ENCODE data around the gene DISP2.

The DISP2 gene

GRCh38 chr15:40392986-40393948 is 35.2 kb downstream of the DISP2 start:
- DNase-seq (ENCODE audit: low spot score) = no peak

- no peak for DNase-seq (ENCODE audit: low spot score)
Observed at GRCh38 chr15:40397688-40398412, 39.8 kb downstream of the DISP2 start.

- no peak for DNase-seq (ENCODE audit: low spot score)
Observed at GRCh38 chr15:40398413-40398873, 40.4 kb downstream of the DISP2 start.

- no peak for DNase-seq (ENCODE audit: low spot score)
Observed at GRCh38 chr15:40399370-40399769, 41.4 kb downstream of the DISP2 start.

GRCh38 chr15:40405501-40406381 is 47.7 kb downstream of the DISP2 start, which contains the start of gene IVD:
Gene IVD, plus strand, starts transcription at chr15:40405795. Its CDS starts 33 bp downstream, at chr15:40405828.
- peak; percentile 95 for DNase-seq (ENCODE audit: low spot score)

- no peak for DNase-seq (ENCODE audit: low spot score)
Observed at GRCh38 chr15:40407330-40407990, 49.4 kb downstream of the DISP2 start.

GRCh38 chr15:40409366-40409765 is 51.3 kb downstream of the DISP2 start:
- no peak for DNase-seq (ENCODE audit: low spot score)

DNA sequence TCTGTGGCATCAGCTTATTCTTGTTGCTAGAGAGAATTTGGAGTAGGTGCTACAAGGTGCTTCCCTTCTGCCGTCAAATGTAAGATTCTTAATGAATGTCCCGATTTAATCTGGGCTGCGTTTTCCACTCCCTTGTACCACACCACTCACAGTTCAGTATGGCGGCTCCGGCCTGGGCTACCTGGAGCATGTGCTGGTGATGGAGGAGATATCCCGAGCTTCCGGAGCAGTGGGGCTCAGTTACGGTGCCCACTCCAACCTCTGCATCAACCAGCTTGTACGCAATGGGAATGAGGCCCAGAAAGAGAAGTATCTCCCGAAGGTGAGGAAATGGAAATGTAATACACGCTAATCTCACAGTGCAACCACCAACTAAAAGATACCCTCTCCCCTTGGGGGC is 52.5 kb downstream of the DISP2 start:
- DNase-seq (ENCODE audit: low spot score) = no peak

GRCh38 chr15:40412095-40412759 is 54.2 kb downstream of the DISP2 start:
- DNase-seq (ENCODE audit: low spot score) = no peak

DNA sequence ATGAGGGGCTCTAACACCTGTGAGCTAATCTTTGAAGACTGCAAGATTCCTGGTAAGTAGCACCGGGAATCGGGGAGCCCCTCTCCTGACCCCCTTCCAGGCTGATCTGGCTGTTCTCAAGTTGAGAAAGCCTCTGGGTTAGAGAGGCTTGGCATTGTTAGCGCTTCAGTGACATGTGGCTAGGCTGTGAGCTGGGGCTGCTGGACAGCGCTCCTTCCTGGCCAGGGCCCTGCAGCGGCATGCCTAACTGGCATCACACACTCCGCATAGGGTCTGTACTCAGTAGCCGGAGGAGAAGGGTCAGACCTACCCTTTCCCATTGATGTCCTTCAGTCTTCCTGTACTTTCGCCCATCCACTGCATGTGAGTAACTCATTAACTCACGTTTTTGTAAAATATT is 55.0 kb downstream of the DISP2 start:
- no peak for DNase-seq (ENCODE audit: low spot score)

DNA sequence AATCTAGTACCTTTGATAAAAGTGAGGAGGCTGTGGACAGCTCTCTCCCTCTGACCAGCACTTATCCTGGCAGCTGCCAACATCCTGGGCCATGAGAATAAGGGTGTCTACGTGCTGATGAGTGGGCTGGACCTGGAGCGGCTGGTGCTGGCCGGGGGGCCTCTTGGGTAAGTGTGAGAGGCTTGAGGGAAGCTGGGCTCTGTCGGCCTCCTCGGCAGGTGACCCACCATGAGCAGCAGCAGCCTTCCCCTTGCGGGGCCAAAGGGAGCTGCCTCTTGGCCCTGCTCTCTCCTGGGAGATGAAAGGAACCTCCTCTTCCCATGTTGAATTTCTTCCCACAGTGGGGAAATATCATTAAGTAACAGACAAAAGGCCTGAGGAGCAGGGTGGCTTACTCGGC is 56.8 kb downstream of the DISP2 start:
- DNase-seq (ENCODE audit: low spot score) = no peak

DNA sequence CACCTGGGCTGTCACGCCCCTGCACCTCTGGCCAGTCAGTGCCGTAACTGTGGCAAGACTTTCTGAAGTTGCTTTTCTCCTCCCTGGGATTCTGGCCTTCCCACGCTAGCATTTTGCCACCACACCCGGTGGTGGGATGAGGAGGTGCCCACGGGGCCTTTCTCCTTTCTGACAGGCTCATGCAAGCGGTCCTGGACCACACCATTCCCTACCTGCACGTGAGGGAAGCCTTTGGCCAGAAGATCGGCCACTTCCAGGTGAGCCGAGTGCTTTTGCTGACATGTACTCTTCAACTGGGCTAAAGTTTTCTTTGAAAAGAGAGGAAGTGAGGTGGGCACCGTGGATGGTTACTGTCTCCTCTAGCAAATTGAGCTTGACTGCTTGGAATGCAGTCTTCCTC is 57.2 kb downstream of the DISP2 start:
- DNase-seq (ENCODE audit: low spot score) = no peak

DNA sequence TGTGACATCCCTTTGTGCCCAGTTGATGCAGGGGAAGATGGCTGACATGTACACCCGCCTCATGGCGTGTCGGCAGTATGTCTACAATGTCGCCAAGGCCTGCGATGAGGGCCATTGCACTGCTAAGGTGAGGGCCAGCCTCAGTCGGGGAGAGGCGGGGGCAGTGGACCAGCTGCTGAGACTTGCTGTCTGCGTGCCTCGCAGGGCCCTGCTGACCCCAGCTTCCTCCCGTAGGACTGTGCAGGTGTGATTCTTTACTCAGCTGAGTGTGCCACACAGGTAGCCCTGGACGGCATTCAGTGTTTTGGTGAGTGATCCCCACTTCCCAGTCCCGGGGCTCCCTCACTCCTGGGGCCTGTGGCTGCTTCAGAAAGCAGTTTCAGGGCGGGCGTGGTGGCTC is 58.0 kb downstream of the DISP2 start:
- no peak for DNase-seq (ENCODE audit: low spot score)

DNA sequence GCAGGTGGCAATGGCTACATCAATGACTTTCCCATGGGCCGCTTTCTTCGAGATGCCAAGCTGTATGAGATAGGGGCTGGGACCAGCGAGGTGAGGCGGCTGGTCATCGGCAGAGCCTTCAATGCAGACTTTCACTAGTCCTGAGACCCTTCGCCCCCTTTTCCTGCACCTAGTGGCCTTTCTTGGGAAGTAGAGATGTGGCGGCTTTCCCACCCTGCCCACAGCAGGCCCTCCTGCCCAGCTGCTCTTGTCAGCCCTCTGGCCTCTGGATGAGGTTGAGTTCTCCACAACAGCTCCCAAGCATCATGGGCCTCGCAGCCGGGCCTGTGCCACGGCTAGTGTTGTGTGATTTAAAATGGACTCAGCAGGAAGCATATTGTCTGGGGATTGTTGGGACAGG is 60.1 kb downstream of the DISP2 start:
- no peak for DNase-seq (ENCODE audit: low spot score)

DNA sequence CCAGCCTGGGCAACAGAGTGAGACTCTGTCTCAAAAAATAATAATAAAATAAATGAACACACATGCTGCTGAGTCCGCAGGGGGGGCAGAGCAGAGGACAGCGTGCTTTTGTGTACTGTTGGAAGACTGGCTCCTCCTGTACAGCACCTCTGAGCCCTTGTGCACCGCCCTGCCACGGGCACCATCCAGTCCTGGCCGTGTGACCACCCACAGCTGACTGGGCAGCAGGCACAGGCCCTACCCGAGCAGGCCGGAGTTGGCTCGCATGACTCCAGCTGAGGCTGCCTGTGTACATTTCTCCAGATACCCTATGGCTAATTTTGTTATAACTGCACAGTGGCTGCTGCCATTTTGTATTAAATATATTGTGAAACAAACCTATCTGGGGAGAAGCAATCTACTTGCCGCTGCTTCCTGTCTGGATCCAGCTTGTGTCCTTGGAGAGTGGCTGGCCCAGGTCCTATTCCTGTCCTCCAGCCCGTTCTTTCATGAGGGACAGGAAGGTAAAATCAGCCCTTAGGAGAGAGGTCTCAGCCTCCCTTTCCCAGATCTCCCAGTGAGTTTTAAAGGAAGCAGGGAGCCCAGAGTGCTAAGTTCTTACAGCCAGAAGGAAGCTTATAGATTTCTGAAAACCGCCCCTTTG is 62.2 kb downstream of the DISP2 start:
- DNase-seq (ENCODE audit: low spot score) = no peak

- DNase-seq (ENCODE audit: low spot score) = peak; percentile 69
Observed at GRCh38 chr15:40420793-40421192, 62.8 kb downstream of the DISP2 start.

DNA sequence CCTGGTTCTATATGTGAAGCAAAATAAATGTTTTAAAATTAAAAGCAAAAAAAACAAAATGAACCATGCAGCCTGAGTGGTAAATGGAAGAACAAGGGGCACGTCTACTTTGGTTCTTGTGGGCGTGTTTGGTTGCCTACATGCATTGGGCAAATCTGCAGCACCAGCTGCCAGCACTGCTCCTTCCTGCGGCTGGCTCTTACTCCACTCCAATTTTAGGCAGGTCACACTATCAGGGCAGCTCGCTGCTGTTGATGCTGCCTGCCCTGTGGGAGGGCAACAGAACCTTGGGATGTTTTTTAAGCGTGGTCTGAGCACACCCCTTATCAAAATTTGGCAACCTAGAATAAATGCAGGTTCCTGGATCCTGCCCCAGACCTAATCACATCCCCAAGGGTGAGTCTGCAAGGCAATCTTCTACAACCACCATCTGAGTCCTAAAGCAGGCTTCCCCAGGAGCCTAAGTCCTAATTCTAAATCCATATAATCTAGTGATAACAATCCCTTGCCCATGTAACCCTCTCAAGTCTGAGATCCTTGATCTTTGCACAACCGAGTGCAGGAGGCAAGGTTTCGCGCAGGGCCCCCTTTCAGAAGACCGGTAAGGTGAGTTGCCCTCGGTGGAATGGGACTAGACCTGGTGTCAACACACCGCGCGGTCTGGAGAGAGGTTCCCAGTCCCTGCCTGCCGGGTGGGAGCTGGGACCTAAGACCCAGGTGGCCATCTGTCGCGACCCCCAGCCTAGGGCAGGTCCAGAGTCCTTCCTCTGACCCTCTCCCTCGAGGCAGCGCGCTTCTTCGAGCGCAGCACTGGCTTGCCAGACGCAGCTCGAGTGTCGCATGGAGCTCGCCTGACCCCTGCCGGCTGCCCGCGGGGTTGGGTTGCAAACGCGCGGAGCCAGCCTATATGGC is 63.5 kb downstream of the DISP2 start:
- DNase-seq (ENCODE audit: low spot score) = peak; percentile 70

DNA sequence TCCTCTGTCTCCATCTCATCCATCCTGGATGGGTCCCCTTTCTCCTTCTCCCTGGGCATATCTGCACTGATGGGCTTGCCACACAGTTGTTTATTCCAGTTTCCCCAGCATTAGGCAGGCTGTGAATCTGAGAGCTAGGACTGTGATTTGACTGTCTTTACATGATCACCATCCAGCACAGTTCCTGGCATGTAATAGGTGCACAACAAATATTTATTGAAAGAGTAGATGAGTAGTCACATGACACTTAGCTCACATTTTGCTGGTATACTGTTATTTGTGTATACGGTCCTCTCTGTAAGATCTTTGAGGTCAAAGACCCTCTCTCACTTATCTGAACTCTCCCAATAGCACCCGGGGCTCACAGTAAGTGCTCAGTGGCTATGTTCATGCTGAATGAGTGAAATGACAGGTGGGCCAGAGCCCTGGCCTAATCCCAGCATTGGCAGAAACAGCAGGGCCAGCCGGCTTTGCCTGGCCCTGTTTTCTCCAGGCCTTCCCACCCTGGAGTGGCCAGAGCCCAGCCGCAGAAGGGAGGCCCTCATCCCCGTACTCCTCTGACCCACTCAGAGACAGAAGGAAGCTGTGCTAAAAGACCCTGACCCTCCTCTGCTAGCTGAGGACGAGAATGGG is 66.6 kb downstream of the DISP2 start:
- DNase-seq (ENCODE audit: low spot score) = no peak

DNA sequence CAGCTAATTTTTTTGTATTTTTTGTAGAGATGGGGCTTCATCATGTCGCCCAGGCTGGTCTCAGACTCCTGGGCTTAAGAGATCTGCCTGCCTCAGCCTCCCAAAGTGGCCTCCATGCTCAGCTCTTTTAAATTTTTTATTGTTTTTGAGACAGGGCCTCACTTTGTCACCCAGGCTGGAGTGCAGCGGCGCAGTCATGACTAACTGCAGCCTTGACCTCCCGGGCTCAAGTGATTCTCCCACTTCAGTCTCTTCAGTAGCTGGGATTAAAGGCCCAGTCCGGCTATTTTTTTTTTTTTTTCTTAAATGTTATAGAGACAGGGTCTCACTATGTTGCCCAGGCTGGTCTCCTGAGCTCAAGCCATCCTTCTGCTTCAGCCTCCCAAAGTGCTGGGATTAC is 67.7 kb downstream of the DISP2 start:
- DNase-seq (ENCODE audit: low spot score) = no peak
